Head of caudate nucleus (tissue), 42 donors: ENCODE data around the gene TBX2.
"Not testable (repeated sequence)": the region's sequence is repeated elsewhere in the genome, so short reads cannot be mapped to it uniquely, and the experiment has no call there.

Source experiments
- DNase-seq, 42 donors: peaks; one replicate each; pipeline versions ENCODE4 v3.0.0 to v3.0.0-alpha.2; 2020 to 2021; ENCODE audit warnings: mixed read lengths in 7 of 42
- intact Hi-C: fragments of 100-400 bp; cut with DNase I; formaldehyde crosslinking; loops from one replicate; pipeline ENCODE4 v1.15.0; 2022

The TBX2 gene

GRCh38 chr17:61441507-61441906 lies 41.9 kb downstream of the TBX2 start:
- peak in 1 of 42 donors; percentile 9 for DNase-seq
- intact Hi-C loops: not testable (repeated sequence)

GRCh38 chr17:61442136-61442775 lies 42.6 kb downstream of the TBX2 start:
- intact Hi-C loops: no loop called here
- DNase-seq: peak in 2 of 42 donors; percentile 1 to 3

- intact Hi-C loops: no loop called here
- DNase-seq: peak in 1 of 42 donors; percentile 21
Measured at GRCh38 chr17:61442878-61443474, 43.3 kb downstream of the TBX2 start.

GRCh38 chr17:61443475-61443882 lies 43.8 kb downstream of the TBX2 start:
- intact Hi-C loops: no loop called here
- DNase-seq: peak in 1 of 42 donors; percentile 1

- intact Hi-C loops: no loop called here
- DNase-seq: peak in 2 of 42 donors; percentile 32 to 41
Measured at GRCh38 chr17:61444075-61444474, 44.4 kb downstream of the TBX2 start.

GRCh38 chr17:61444831-61445230 lies 45.2 kb downstream of the TBX2 start:
- DNase-seq: peak in 2 of 42 donors; percentile 10 to 18
- intact Hi-C loops: no loop called here

GRCh38 chr17:61447358-61447757 lies 47.7 kb downstream of the TBX2 start:
- intact Hi-C loops: no loop called here
- DNase-seq: peak in 3 of 42 donors; percentile 12 to 26 (median 21)

- no peak for DNase-seq
- intact Hi-C loops: no loop called here
Measured at GRCh38 chr17:61448042-61448441, 48.4 kb downstream of the TBX2 start.

- intact Hi-C loops: not testable (repeated sequence)
- DNase-seq: peak in 1 of 42 donors; percentile 16
Measured at GRCh38 chr17:61449140-61449539, 49.5 kb downstream of the TBX2 start.

- DNase-seq: peak in 1 of 42 donors; percentile 16
- intact Hi-C loops: no loop called here
Measured at GRCh38 chr17:61449707-61450640, 50.3 kb downstream of the TBX2 start.

- intact Hi-C loops: no loop called here
- peak in 1 of 42 donors; percentile 31 for DNase-seq
Measured at GRCh38 chr17:61450641-61451537, 51.2 kb downstream of the TBX2 start.

GRCh38 chr17:61451538-61452300 lies 52.1 kb downstream of the TBX2 start:
- intact Hi-C loops: no loop called here
- DNase-seq: peak in 1 of 42 donors; percentile 36

- intact Hi-C loops: no loop called here
- peak in 3 of 42 donors; percentile 12 to 28 (median 27) for DNase-seq
Measured at GRCh38 chr17:61452301-61453290, 53.0 kb downstream of the TBX2 start, which contains the start of gene TBX4. TSS of gene TBX4 (plus strand) at chr17:61452422. CDS start at chr17:61456491, 4,069 bp downstream.

- intact Hi-C loops: no loop called here
- no peak for DNase-seq
Measured at GRCh38 chr17:61453566-61454380, 54.1 kb downstream of the TBX2 start.

GRCh38 chr17:61454381-61455323 lies 55.0 kb downstream of the TBX2 start:
- intact Hi-C loops: no loop called here
- peak in 1 of 42 donors; percentile 5 for DNase-seq
